Measurements from ENCODE around the gene PCBP3.

Gene PCBP3

DNA sequence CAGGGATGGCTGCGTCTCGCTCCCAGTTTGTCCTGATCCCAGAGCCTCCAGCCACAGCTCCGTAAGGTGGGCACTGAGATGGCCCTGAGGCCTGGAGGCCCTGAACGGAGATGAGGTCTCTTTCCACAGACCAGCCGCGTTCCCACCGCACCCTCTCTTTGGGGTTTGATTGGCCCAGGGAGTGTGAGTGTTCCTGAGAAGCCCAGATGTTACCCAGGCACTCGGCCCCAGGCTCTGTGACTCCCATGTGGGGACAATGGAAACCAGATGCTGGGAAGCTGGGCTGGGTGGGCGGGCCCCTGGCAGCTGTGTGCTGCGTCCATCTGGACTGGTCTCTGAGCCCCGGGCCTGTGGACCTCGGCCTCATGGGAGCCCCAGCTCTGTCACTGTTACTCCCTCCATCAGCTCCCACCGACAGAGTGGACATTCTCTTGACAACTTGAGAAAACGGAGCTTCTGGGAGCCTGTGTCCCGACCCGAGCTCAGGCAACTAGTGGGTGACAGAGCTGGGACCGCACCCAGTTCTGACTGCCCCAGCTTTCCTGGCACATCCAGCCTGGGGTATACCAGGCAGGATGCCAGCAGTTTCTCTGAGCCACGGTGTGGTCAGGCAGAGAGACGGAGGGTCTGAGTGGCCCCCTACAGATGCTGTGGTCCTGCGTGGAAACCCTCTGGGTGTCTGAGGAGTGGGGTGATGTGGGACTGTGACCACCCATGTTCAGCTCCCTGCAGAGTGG, 328.3 kb downstream of the PCBP3 start:
- H3K4me3 ChIP-seq (replicated peaks in 1 of 2; ENCODE audit: low read depth in 2 of 2, low read length in 2 of 2): no peak overlapping the region
- TF ChIP-seq, protein P1, sequence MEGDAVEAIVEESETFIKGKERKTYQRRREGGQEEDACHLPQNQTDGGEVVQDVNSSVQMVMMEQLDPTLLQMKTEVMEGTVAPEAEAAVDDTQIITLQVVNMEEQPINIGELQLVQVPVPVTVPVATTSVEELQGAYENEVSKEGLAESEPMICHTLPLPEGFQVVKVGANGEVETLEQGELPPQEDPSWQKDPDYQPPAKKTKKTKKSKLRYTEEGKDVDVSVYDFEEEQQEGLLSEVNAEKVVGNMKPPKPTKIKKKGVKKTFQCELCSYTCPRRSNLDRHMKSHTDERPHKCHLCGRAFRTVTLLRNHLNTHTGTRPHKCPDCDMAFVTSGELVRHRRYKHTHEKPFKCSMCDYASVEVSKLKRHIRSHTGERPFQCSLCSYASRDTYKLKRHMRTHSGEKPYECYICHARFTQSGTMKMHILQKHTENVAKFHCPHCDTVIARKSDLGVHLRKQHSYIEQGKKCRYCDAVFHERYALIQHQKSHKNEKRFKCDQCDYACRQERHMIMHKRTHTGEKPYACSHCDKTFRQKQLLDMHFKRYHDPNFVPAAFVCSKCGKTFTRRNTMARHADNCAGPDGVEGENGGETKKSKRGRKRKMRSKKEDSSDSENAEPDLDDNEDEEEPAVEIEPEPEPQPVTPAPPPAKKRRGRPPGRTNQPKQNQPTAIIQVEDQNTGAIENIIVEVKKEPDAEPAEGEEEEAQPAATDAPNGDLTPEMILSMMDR (IDR thresholded peaks at IDR 0.05; ENCODE audit: low read depth, low read length): no peak
- peak; percentile 76 to 90 for DNase-seq (ENCODE audit: low read depth in 2 of 2)

DNA sequence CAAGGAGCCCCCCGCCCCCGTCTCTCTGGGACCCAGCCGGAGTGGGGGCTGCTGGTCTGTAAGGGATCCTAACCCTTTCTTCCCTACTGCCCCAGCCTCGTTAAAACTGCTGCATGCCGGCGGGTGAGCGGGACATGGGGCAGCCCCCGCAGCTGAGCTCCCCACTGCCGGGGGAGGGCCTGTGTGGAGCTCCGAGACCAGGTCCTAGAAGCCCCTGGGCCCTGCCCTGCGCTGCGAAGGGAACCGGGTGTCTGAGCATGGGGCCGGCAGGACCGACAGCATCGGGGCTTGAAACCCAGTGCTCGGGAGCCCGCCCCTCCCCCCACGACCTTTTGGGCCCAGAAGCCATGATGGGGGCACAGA, 328.8 kb downstream of the PCBP3 start:
- TF ChIP-seq, protein P1 (IDR thresholded peaks at IDR 0.05; ENCODE audit: low read depth, low read length): no peak
- peak in 1 of 2 donors; percentile 41 for DNase-seq (ENCODE audit: low read depth in 2 of 2)
- H3K4me3 ChIP-seq (replicated peaks in 1 of 2; ENCODE audit: low read depth in 2 of 2, low read length in 2 of 2): no peak overlapping the region

DNA sequence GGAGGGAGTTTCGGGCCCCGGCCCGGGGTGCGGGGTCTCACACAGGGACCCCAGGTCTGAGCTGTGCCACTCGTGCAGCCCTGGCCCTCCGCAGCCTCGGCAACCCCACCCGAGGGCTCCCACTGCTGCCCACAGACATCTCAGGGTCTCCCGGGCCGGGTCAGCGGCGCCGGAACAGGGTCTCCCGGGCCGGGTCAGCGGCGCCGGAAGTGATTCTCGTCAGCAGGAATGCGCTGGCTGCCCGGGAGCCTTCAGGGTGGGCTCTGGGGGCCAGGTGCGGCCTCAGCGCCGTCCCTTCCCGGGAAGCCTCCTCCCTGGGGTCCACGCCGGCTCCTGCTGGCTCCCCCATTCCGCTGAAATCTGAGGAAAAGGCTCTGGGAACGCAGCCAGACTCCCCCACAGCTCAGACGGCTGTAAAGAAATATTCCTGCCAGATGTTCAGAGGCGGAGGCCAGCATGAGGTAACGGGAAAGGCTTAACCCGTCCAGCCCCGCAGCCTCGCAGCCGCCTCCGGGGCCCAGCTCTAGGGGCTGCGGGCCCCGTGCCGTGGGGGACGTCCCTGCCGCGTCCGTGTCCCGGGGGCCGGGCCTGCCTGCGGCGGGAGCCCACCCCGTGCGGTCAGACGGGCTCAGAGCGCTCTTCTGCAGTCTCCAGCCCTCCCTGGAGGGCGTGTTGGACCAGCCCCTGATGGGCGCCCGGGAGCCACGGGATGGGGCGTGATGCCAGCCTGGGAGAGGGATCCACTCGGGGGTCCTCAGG, 329.4 kb downstream of the PCBP3 start:
- peak; percentile 93 to 97 for DNase-seq (ENCODE audit: low read depth in 2 of 2)
- TF ChIP-seq, protein P1 (IDR thresholded peaks at IDR 0.05; ENCODE audit: low read depth, low read length): no peak
- H3K4me3 ChIP-seq (replicated peaks in 1 of 2; ENCODE audit: low read depth in 2 of 2, low read length in 2 of 2): peak overlapping the region; percentile 33 to 47

DNA sequence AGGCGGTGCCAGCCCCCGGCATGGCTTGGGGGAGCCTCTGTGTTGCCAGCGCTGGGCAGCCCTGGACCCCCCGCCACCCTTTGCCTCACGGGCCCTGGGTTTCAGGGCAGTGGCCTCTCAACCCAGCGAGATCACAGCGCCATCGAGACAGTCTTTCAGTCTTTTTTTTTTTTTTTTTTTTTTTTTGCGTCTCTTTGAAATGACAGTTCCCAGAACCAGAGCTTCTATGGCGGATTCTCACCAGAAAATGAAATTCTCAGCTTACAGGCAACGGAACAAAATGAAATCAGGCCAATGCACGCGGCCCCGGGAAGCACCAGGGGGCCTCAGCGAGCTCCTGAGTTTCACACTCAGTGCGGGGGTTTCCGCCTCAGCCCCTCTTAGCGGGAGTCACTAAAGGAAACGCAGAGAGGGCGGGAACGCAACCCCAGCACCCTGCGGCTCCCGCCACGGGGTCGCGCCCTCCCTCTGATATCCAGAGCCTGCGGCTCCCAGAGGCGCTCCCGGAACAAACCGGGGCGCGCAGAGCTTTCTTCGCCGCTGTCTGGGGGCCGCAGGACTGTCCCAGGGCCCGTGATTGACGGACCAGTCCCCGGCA, 330.0 kb downstream of the PCBP3 start:
- peak overlapping the region; percentile 33 to 47 for H3K4me3 ChIP-seq (replicated peaks in 1 of 2; ENCODE audit: low read depth in 2 of 2, low read length in 2 of 2)
- TF ChIP-seq, protein P1 (IDR thresholded peaks at IDR 0.05; ENCODE audit: low read depth, low read length): peak; percentile 83
- peak; percentile 90 to 93 for DNase-seq (ENCODE audit: low read depth in 2 of 2)

DNA sequence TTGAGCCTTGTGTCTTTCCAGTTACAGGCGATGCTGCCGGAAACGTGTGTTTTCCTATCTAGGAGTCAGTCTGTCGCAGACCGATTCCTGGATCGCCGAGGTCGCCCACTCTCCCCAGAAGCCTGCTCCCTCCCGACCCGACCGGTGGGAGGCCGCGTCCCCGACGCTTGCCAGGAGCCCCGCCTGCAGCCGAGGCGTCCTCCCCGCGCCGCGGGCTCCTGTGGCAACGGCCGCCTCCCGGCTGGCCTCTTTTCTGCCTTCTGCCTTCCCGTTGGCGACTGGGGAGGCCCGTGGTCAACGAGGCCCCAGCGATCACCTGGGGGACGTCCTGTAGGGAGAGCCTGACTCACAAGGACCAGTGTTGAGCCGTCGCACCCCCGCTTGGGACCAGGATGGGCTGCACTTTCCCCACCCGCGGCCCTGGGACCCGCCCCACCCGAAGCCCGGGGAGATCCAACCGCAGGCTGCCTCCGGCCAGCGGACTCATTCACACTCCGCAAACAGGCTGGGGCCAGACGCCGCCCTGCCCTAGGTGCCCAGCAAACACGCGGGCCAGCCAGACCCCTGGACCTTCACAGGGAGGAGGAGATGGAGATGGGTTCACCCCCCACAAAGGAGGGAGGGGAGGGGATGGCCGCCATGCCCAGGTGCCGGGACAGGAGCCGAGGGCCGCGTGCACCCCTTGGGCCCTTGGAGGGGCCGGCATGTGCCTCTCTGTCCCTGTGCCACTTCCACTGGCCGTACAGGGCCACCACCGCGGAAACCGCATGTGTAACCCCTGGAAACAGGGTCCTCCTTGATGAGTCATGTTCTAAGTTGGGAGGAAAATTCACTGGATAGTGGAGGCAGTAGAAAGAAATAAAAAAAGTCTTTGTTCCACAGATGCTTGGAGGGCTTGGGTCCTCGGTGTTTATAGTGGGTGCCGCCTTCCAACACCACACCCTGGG, 330.8 kb downstream of the PCBP3 start:
- peak overlapping the region; percentile 19 to 47 for H3K4me3 ChIP-seq (replicated peaks in 1 of 2; ENCODE audit: low read depth in 2 of 2, low read length in 2 of 2)
- TF ChIP-seq, protein P1 (IDR thresholded peaks at IDR 0.05; ENCODE audit: low read depth, low read length): no peak
- DNase-seq (ENCODE audit: low read depth in 2 of 2): peak; percentile 71 to 75

All from cardiac fibroblast (primary cell).